Keratinocyte (primary cell): ENCODE measurements around the gene C3orf38. TPM values are rescaled to one million over a fixed set of nuclear protein-coding genes. Genes with fewer than 3 reads are reported as not detected.

ENCODE experiments used
- DNase-seq: peaks from one replicate; pipeline ENCODE4 v3.0.0-alpha.2; 2011; ENCODE audit warnings: low read depth, missing footprints, low spot score
- FAIRE-seq: peaks from 2 replicates; lab custom pipeline; 2011; peaks lifted over from hg19 to GRCh38; lab: Jason Lieb, UNC
- H2AFZ ChIP-seq: 2 replicates; pipeline ENCODE4 v1.6.0; 2012; ENCODE audit warnings: low read length, control low read depth, inconsistent platforms; ENCODE audit not compliant: control insufficient read depth
- H3K27ac ChIP-seq: 2 replicates; pipeline ENCODE4 v1.5.1; 2011; ENCODE audit warnings: low read length; ENCODE audit not compliant: control insufficient read depth, insufficient read depth
- H3K27me3 ChIP-seq: 3 replicates; pipeline ENCODE4 v1.6.0; 2011; ENCODE audit warnings: low read length; ENCODE audit not compliant: control insufficient read depth, insufficient read depth; ENCODE audit errors: extremely low read depth
- H3K36me3 ChIP-seq, 2 experiments: 2 replicates in 1 of 2; 3 replicates in 1 of 2; pipeline ENCODE4 v1.5.1; 2011; ENCODE audit warnings: low read length in 2 of 2, mild to moderate bottlenecking in 1 of 2; ENCODE audit not compliant: control insufficient read depth in 2 of 2, insufficient read depth in 2 of 2; ENCODE audit errors: extremely low read depth in 1 of 2
- H3K4me1 ChIP-seq: 3 replicates; pipeline ENCODE4 v1.5.1; 2011; ENCODE audit warnings: low read length; ENCODE audit not compliant: control insufficient read depth, insufficient read depth; ENCODE audit errors: extremely low read depth
- H3K4me2 ChIP-seq: 3 replicates; pipeline ENCODE4 v1.6.0; 2011; ENCODE audit warnings: low read depth, low read length; ENCODE audit not compliant: control insufficient read depth, insufficient read depth; ENCODE audit errors: extremely low read depth
- H3K4me3 ChIP-seq, 3 experiments: fragments of 200-600 bp in 1 of 3; sonication (generic) in 1 of 3; 2 replicates in 2 of 3; 3 replicates in 1 of 3; pipeline ENCODE4 v1.5.1; 2011 to 2016; ENCODE audit warnings: low read length in 3 of 3, mild to moderate bottlenecking in 3 of 3, control low read depth in 2 of 3, inconsistent platforms in 1 of 3, low read depth in 1 of 3, mixed read lengths in 1 of 3, mixed run types in 1 of 3, moderate library complexity in 1 of 3; ENCODE audit not compliant: control insufficient read depth in 2 of 3, insufficient read depth in 2 of 3; ENCODE audit errors: extremely low read depth in 1 of 3
- H3K79me2 ChIP-seq: 2 replicates; pipeline ENCODE4 v1.6.0; 2012; ENCODE audit warnings: low read length; ENCODE audit not compliant: control insufficient read depth, insufficient read depth
- H3K9ac ChIP-seq: 3 replicates; pipeline ENCODE4 v1.6.0; 2011; ENCODE audit warnings: low read length; ENCODE audit not compliant: control insufficient read depth, insufficient read depth; ENCODE audit errors: extremely low read depth
- H3K9me1 ChIP-seq: 3 replicates; pipeline ENCODE4 v1.6.0; 2011; ENCODE audit warnings: low read length; ENCODE audit not compliant: control insufficient read depth, insufficient read depth; ENCODE audit errors: extremely low read depth
- H3K9me3 ChIP-seq: 2 replicates; pipeline ENCODE4 v1.5.1; 2012; ENCODE audit warnings: low read depth, low read length; ENCODE audit not compliant: control insufficient read depth
- H4K20me1 ChIP-seq: 3 replicates; pipeline ENCODE4 v1.6.0; 2011; ENCODE audit warnings: low read length; ENCODE audit not compliant: control insufficient read depth, insufficient read depth; ENCODE audit errors: extremely low read depth
- EZH2 ChIP-seq: IDR thresholded peaks from one replicate; pipeline ENCODE4 v1.6.1; 2012; ENCODE audit warnings: inconsistent platforms, mild to moderate bottlenecking, low read length, moderate library complexity
- dilution Hi-C: fragments of 300-500 bp; cut with MboI; formaldehyde crosslinking; loops from one replicate; pipeline ENCODE4 v1.7.0; 2020; ENCODE audit warnings: low sequenced_read_pairs; ENCODE audit not compliant: extremely low pct_ligation_motif_present
- polyA plus RNA-seq, 5 experiments: library from polyadenylated mRNA; depleted of rRNA in 3 of 5; stranded (reverse) in 3 of 5; stranded (forward) in 1 of 5; unstranded in 1 of 5; fragments of >200 nt; gene quantifications; 1 replicate in 1 of 5; 2 replicates in 3 of 5; 3 replicates in 1 of 5; pipeline versions ENCODE4 v1.2.1 to v1.2.3, GENCODE V29; 2011 to 2012; ENCODE audit warnings: missing spikeins in 2 of 5, low read depth in 1 of 5, low replicate concordance in 1 of 5
- TF ChIP-seq, protein P1 (sequence below), 3 experiments: IDR thresholded peaks in 1 of 3; conservative IDR thresholded peaks in 1 of 3; optimal IDR thresholded peaks in 1 of 3; 2 replicates in 2 of 3; 3 replicates in 1 of 3; pipeline versions ENCODE3 to v1.5.1; 2011; ENCODE audit warnings: low read length in 3 of 3, mild to moderate bottlenecking in 3 of 3, moderate library complexity in 2 of 3, control low read depth in 1 of 3, inconsistent platforms in 1 of 3; ENCODE audit not compliant: insufficient read depth in 2 of 3; ENCODE audit errors: extremely low read depth in 1 of 3

Gene C3orf38
- polyA plus RNA-seq, 1 donor (not counting 4 experiments of a cell fraction or from before 2014, with no cell fraction given): 20.3 TPM

DNA sequence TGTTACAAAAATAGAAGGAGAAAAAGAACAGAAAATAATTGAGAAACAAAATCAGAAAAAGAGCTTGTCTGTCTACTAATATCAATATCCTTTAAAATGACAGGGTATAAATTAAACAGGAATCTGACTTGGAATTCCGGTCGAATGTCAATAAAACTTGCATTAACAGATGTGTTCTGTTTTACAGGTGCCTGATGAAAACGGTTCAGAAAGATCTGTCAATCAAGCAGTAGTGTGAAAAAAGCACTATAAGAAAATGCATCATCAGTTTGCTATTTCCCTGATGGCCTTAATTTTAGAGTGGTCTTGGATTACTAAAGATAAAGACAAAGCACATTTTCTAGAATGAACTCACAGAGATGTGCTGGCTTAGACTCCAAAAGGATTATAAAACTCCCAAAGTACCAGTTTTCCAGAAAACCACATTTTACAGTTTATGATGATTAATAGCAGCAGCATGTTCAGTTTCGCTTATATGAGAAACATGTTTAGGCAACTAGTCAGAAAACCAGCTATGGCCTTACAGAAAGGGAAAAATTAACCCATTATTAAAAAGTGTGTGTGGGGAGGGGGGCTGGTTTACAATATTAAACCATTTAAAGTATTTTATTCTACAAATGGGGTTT, 8.2 kb upstream of the C3orf38 start:
- DNase-seq (no peak), FAIRE-seq (peak; percentile 70)
- H3K9me1 ChIP-seq: no peaks in the 10 kb centered on the region
- no peaks in the 10 kb centered on the region for H3K79me2 ChIP-seq
- TF ChIP-seq EZH2: no peak
- TF ChIP-seq, protein P1, sequence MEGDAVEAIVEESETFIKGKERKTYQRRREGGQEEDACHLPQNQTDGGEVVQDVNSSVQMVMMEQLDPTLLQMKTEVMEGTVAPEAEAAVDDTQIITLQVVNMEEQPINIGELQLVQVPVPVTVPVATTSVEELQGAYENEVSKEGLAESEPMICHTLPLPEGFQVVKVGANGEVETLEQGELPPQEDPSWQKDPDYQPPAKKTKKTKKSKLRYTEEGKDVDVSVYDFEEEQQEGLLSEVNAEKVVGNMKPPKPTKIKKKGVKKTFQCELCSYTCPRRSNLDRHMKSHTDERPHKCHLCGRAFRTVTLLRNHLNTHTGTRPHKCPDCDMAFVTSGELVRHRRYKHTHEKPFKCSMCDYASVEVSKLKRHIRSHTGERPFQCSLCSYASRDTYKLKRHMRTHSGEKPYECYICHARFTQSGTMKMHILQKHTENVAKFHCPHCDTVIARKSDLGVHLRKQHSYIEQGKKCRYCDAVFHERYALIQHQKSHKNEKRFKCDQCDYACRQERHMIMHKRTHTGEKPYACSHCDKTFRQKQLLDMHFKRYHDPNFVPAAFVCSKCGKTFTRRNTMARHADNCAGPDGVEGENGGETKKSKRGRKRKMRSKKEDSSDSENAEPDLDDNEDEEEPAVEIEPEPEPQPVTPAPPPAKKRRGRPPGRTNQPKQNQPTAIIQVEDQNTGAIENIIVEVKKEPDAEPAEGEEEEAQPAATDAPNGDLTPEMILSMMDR (optimal IDR thresholded peaks at IDR 0.05 in 1 of 3, IDR thresholded peaks at IDR 0.05 in 1 of 3, conservative IDR thresholded peaks at IDR 0.05 in 1 of 3; ENCODE audit: extremely low read depth in 1 of 3, insufficient read depth in 2 of 3, low read length in 3 of 3): no peak
- H3K4me3 ChIP-seq: peak overlapping the region in 2 of 3 experiments; percentile 24 to 44
- peak overlapping the region; percentile 55 for H3K9ac ChIP-seq
- peak overlapping the region; percentile 73 for H3K4me2 ChIP-seq
- H3K27ac ChIP-seq: peak overlapping the region; percentile 88
- H4K20me1 ChIP-seq: no peaks in the 10 kb centered on the region
- H3K4me1 ChIP-seq: peaks cover 31% of the 10 kb centered on the region
- no peaks in the 10 kb centered on the region for H3K27me3 ChIP-seq
- dilution Hi-C loops: no loop called here
- H2AFZ ChIP-seq: no peak overlapping the region
- no peaks in the 10 kb centered on the region for H3K9me3 ChIP-seq
- peaks cover 5 to 10% of the 10 kb centered on the region in 2 experiments for H3K36me3 ChIP-seq

DNA sequence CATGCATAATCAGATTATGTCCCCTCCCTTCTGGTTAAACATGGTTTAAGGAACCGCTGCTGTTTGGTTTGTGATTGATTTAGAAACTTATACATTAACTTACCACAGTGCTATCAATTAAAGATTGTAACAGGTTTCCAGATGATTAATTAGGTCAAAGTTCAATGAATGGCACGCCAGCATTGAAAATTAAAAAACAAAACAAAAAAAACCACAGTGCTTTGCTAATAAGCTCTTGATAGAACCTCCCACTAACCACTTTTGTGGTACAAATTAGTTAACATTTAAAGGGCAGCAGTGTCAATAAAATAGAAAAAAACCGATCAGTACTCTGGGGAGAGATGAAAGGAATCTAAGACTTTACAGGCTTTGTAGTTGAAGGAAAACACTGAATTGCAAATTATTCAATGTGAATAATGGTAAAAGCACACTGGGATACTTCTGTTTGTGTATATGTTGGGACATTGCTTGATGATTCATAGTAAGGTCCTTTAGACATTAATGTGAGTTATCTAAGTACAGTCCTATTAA, 7.6 kb upstream of the C3orf38 start:
- Histone ChIP-seq H3K4me1 (peaks cover 31% of the 10 kb centered on the region), H3K9me1 (no peaks in the 10 kb centered on the region), H3K4me2 (peak overlapping the region; percentile 73), H3K9me3 (no peaks in the 10 kb centered on the region), H2AFZ (no peak overlapping the region), H3K36me3 (peaks cover 5 to 7% of the 10 kb centered on the region in 2 experiments), H4K20me1 (no peaks in the 10 kb centered on the region), H3K4me3 (peak overlapping the region in 2 of 3 experiments; percentile 24 to 44), H3K79me2 (peaks cover 2% of the 10 kb centered on the region), H3K27ac (peak overlapping the region; percentile 88), H3K9ac (peak overlapping the region; percentile 55), H3K27me3 (no peaks in the 10 kb centered on the region)
- FAIRE-seq: peak; percentile 20
- TF ChIP-seq, protein P1 (optimal IDR thresholded peaks at IDR 0.05 in 1 of 3, IDR thresholded peaks at IDR 0.05 in 1 of 3, conservative IDR thresholded peaks at IDR 0.05 in 1 of 3; ENCODE audit: extremely low read depth in 1 of 3, insufficient read depth in 2 of 3, low read length in 3 of 3): no peak
- TF ChIP-seq EZH2: no peak
- DNase-seq: no peak
- dilution Hi-C loops: no loop called here
